ENCODE data around the gene SLC24A5. TPM values are rescaled to one million over a fixed set of nuclear protein-coding genes. Genes with fewer than 3 reads are reported as not detected.

Gene SLC24A5
- polyA plus RNA-seq, 2 of the 4 experiments (the other 2 are of a cell fraction), result 0.05 TPM; not detected in 1

GRCh38 chr15:48182749-48183148 is 62.0 kb downstream of the SLC24A5 start:
- WGBS (ENCODE audit: missing lambda C conversion rate), result 33% methylated on average over 2 of the region's 2 CpGs
- Histone ChIP-seq H3K4me3 (no peak overlapping the region), H3K4me1 (no peaks in the 10 kb centered on the region), H3K4me2 (no peak overlapping the region), H3K27ac (no peak overlapping the region), H3K9me3 (no peaks in the 10 kb centered on the region)
- FAIRE-seq, result no peak
- ChIA-PET CTCF (no interaction called here), POLR2A (no interaction called here)
- ATAC-seq, result no peak
- TF ChIP-seq JUNB (IDR thresholded peaks at IDR 0.05) (no peak), MAFK (IDR thresholded peaks at IDR 0.05; ENCODE audit: partially characterized antibody) (peak; percentile 52)
- no peak for DNase-seq (ENCODE audit: low read depth in 1 of 2, low spot score in 1 of 2)

- H3K4me3 ChIP-seq, result no peak overlapping the region
Observed at GRCh38 chr15:48185529-48185928, 64.7 kb downstream of the SLC24A5 start.

GRCh38 chr15:48186271-48186670 is 65.5 kb downstream of the SLC24A5 start:
- FAIRE-seq, result no peak
- no peak for ATAC-seq
- Histone ChIP-seq H3K4me2 (no peak overlapping the region), H3K27ac (no peak overlapping the region), H3K4me1 (no peaks in the 10 kb centered on the region), H3K9me3 (no peaks in the 10 kb centered on the region), H3K4me3 (no peak overlapping the region)
- ChIA-PET POLR2A (no interaction called here), CTCF (no interaction called here)
- no peak for TF ChIP-seq CEBPB (IDR thresholded peaks at IDR 0.05)
- no peak for TF ChIP-seq ATOH8 (CRISPR knock-in tag; IDR thresholded peaks at IDR 0.05; ENCODE audit: low read depth)
- no peak for TF ChIP-seq GATA3 (IDR thresholded peaks at IDR 0.05; ENCODE audit: borderline replicate concordance)
- no peak for TF ChIP-seq FOXS1 (CRISPR knock-in tag; IDR thresholded peaks at IDR 0.05)
- TF ChIP-seq MAZ (IDR thresholded peaks at IDR 0.05; ENCODE audit: borderline replicate concordance, low read depth, low read length), result no peak
- no peak for TF ChIP-seq CBX2 (IDR thresholded peaks at IDR 0.05; ENCODE audit: borderline replicate concordance, low read depth)
- no peak for TF ChIP-seq CHD4 (IDR thresholded peaks at IDR 0.05; ENCODE audit: borderline replicate concordance)
- TF ChIP-seq HEYL (CRISPR knock-in tag; IDR thresholded peaks at IDR 0.05), result no peak
- no peak for TF ChIP-seq POLR2AphosphoS2 (conservative IDR thresholded peaks at IDR 0.05; ENCODE audit: low read length)
- TF ChIP-seq EP300 (IDR thresholded peaks at IDR 0.05), result no peak
- no peak for DNase-seq (ENCODE audit: low read depth in 1 of 2, low spot score in 1 of 2)
- WGBS (ENCODE audit: missing lambda C conversion rate), result 57% methylated on average over 3 of the region's 3 CpGs

More at GRCh38 chr15:48185529-48185928, 64.7 kb downstream of the SLC24A5 start:
- WGBS (ENCODE audit: missing lambda C conversion rate), result 9% methylated on average over 3 of the region's 3 CpGs
- TF ChIP-seq CBX8 (IDR thresholded peaks at IDR 0.05) (no peak), ELK1 (IDR thresholded peaks at IDR 0.05; ENCODE audit: low read depth, low read length) (no peak), CHD4 (IDR thresholded peaks at IDR 0.05; ENCODE audit: borderline replicate concordance) (no peak), HES2 (IDR thresholded peaks at IDR 0.05) (no peak), SMC3 (IDR thresholded peaks at IDR 0.05) (no peak), NR3C1 (IDR thresholded peaks at IDR 0.05) (no peak), POLR2A (IDR thresholded peaks at IDR 0.05; ENCODE audit: low read length) (no peak), REST (IDR thresholded peaks at IDR 0.05) (no peak)
- Histone ChIP-seq H3K4me2 (no peak overlapping the region), H3K9me3 (no peaks in the 10 kb centered on the region), H3K4me1 (no peaks in the 10 kb centered on the region), H3K27ac (no peak overlapping the region)
- ATAC-seq (no peak), FAIRE-seq (no peak), DNase-seq (ENCODE audit: low read depth in 1 of 2, low spot score in 1 of 2) (no peak)
- ChIA-PET POLR2A (no interaction called here), CTCF (no interaction called here)
